ENCODE data around the gene PRKG1.

PRKG1 gene

GRCh38 chr10:51077074-51077473 is 2.8 kb downstream of the PRKG1 start:
- DNase-seq: no peak

GRCh38 chr10:51077507-51077906 is 3.2 kb downstream of the PRKG1 start:
- DNase-seq: no peak

DNA sequence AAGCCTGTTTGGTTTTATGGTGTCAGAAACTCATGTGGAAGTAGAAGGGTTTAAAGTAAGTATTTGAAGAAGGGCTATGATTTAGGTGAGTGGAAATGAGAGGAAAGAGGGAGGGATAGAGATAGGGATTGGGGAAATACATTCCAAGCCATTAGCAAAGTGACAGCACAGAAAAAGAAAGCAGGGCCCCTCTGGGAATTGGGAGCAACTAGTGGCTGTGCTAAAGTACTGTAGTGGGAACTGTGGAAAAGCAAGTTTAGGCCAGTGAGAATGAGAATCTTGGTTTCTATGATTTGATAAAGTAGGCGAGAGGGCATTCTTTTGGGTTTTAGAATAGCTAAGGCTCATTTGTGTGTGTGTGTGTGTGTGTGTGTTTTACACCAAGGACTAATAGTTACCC is 5.0 kb downstream of the PRKG1 start:
- no peak for DNase-seq

- DNase-seq: no peak
Observed at GRCh38 chr10:51079766-51080165, 5.5 kb downstream of the PRKG1 start.

DNA sequence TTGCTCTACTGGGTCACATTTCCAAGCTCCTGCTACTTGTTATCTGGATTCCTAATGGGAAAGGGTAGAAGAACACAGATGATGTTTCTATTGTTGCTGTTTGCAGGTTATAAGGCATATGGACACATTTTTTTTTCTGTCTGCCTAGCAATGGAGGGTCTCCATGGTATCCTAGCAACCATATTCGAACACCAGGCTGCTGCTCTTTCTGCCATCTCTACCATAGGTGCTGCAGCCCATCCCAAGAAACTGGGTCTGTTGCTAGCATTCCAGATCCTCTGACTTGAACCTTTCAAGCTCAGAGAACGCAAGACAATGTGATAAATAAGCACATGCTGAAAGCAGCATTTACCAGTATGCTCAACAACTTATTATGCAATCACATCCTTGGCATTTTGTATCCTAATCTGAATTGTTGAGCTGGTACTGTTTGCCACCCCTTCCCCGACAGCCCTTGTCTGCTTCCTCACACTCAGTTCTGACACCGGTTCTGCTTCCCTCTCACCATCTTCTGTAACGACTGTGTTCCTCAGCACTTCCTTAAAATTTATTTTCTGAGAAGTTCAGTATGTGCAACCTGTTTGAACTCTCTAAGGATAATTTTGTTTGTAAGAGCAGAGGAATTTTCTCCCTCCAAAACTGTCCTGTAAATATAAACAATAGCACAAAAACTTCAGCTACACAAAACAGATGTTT is 6.2 kb downstream of the PRKG1 start:
- no peak for DNase-seq

DNA sequence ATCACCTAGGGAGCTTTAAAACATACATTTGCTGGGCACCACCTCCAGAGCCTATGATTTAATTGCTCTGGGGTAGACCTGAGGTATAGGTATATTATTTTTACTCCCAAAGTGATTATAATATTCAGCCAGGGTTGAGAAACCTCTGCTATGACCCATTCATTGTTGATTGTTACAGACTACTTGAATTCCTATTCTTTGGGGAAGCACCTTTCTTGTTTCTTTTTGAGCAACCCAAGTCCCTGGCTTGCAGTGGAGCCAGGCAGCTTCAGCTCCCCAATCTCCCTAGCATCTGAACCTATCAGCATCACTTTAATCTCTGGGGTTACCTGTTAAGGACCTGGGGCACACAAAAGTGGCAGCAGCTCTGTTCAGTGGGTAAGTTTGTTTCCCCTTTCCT is 8.6 kb downstream of the PRKG1 start:
- no peak for DNase-seq

GRCh38 chr10:51083356-51083853 is 9.1 kb downstream of the PRKG1 start:
- no peak for DNase-seq

- DNase-seq: no peak
Observed at GRCh38 chr10:51085204-51085603, 10.9 kb downstream of the PRKG1 start.

DNA sequence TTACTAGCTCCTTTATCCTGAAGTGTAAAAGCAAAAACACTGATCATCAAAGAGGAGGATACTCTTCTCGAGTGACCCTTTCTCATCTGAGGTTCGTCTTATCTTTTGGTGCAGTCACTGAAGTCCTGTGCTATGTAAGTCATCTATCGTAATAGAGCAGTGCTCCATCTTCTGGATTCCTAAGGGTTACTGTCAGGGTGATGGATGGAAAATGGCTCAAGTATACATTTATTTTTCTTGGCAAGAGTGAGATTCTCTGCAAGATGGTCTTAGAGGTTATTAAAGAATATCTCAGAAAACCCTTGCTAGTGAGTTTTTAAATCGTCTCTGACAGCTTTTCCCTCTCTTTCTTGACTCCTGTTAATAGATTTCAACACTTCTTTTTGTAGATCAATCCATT is 12.4 kb downstream of the PRKG1 start:
- no peak for DNase-seq

DNA sequence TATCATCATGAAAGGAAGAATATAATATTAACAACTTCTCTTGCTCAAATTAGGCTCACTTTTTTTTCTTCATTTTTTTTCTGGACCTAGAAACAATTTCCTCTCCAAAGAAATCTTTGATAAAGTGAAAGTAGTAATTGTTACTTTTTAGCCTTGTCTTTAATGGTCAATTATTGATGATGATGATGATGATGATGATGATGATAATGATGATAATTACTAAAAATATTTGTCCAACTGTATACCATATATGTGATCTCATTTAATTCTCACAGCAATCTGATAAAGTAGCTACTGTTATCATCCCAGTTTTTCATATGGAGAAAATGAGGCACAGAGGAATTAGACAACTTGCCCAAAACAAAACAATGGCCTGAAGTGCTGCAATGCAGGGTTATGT is 12.8 kb downstream of the PRKG1 start:
- no peak for DNase-seq

DNA sequence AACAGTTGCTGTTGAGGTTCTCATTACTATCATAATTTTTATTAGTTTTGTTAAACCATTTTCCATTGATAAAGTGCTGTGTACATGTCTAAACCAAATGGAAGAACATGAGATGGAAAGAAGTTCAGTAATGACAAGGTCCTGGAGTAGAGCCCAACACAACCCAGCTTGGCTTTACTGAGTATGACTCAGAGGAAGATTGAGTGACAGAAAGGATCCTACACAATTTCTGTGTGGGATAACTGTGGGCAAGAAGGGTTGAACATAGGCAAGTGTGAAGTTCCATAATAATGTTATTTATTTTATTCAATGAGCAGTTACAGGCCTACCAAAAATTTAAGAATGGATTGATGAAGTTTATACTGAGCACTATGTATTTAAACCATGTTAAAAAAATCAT is 15.9 kb downstream of the PRKG1 start:
- DNase-seq: no peak

GRCh38 chr10:51092402-51092801 is 18.1 kb downstream of the PRKG1 start:
- no peak for DNase-seq

GRCh38 chr10:51095444-51095843 is 21.2 kb downstream of the PRKG1 start:
- DNase-seq: no peak

GRCh38 chr10:51097546-51097945 is 23.3 kb downstream of the PRKG1 start:
- DNase-seq: no peak

DNA sequence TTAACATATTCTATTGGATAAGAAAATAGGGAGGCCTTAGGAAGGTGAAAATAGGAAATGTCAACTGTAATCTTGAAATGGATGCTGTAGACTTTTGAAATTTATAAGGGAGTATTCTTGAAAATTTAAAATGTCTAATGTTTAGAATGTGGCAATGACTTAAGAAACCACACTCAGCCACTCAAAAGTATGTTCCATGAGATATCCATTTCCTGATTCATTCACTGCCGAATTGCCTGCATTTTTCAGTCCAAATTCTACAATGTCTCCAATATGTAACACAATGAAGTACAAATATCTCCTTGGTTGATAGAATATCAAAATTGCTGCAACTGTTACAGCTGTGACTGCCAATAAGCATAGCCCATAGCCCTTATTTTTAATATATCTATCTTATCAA is 25.9 kb downstream of the PRKG1 start:
- DNase-seq: no peak

DNA sequence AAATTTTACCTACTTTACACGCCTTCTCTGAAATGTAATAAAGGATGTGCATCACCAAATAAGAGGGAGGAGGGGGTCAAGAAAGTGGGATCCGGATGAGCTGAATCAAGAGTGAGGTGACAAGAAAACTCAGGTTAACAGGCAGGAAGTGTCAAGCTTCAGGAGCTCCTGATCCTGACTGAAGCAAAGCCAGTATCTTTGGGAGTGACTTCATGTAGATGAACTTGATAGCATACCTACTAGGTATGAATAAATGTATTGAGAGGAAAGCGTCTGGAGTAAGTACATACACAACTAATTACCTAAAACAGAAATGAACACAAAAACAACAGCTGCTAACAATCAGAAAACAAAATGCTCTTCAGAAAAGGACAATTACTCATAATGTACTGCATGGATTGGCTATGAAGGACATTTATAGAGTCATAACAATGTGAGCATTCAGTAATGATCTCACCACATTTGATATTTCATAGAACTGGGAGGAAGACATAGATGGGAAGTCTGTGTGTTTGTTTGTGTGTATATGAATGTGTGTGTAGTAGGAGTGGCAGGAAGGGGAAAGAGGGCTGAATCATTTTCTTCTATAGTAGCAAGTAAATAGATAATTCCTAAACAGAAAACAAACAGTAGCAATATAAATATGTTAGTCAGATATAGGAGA is 29.4 kb downstream of the PRKG1 start:
- DNase-seq: no peak

- no peak for DNase-seq
Observed at GRCh38 chr10:51106311-51106945, 32.1 kb downstream of the PRKG1 start.

GRCh38 chr10:51108406-51108805 is 34.1 kb downstream of the PRKG1 start:
- no peak for DNase-seq

GRCh38 chr10:51109801-51110533 is 35.7 kb downstream of the PRKG1 start:
- no peak for DNase-seq

DNA sequence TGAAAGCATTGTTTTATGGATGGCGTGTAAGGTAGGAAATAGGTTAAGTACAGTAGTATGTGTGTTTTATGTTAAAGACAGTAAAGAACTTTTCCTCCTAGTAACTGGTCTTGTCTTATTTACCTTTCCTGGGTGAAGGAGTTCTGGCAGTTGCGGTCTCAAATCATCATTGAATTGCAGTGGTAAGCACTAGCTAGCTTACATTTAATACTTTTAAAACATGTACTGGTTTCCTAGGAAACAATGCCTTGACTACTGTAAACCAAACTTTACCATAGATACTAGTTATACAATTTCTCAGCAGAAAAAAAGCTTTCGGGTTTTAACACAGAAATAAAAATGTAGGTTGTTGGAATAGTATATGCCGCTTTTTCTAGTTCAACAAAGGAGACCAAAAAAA is 37.7 kb downstream of the PRKG1 start:
- no peak for DNase-seq

DNA sequence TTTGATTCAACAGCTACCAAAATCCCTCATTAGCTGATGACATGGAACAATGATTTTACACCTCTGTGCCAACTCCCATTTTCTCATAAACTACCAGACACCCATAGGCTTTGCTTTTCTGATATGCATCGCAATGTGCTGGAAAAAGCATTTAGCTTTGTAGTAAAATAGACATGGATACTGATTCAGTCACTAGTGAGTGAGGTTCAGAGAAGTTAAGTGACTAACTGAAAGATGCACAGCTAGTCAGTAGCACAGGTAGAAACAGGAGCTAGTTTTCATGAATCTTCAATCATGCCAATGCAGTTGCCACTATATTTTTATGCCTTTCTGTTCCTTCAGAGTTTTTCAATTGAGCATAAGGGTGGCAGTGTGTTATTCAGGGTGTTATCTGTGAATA is 38.7 kb downstream of the PRKG1 start:
- no peak for DNase-seq

- DNase-seq: no peak
Observed at GRCh38 chr10:51117053-51117660, 42.9 kb downstream of the PRKG1 start.

DNA sequence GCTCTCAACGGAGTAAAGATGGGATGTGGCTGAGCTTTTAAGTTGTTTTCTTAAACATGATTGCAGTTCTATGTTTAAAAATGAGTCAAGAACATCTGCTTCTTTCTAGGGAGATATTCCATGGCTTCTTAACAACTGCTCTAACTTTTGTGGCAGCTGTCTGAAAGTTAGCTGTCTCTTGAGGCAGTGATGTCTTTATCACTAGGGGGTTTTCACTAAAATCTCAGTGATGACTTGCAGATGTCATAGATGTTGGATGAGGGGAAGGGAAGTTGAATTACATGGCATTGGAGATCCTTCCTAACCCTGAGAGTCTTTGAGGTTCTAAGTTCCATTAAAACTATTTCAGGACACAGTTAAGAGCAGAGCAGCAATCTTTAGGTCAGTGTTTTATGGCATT is 43.5 kb downstream of the PRKG1 start:
- DNase-seq: no peak

All from NCI-H1417 treated with DMSO at 0.1 percent for 48 hours (cell line).